CD4-positive, alpha-beta T cell treated with Interleukin-17A for 4 hours (primary cell): ENCODE results near the gene ZNF724.

Experiments used
- DNase-seq: peaks from one replicate; pipeline ENCODE4 v3.0.0-alpha.2; 2020; ENCODE audit warnings: mixed read lengths

Gene ZNF724

GRCh38 chr19:23222998-23223652 lies 27.1 kb downstream of the ZNF724 start:
- no peak for DNase-seq

GRCh38 chr19:23203841-23204344 lies 46.3 kb downstream of the ZNF724 start:
- DNase-seq, result no peak

GRCh38 chr19:23190341-23190740 lies 59.9 kb downstream of the ZNF724 start:
- DNase-seq, result no peak

GRCh38 chr19:23183251-23183650 lies 66.9 kb downstream of the ZNF724 start:
- no peak for DNase-seq
